Type B pancreatic cell (in vitro differentiated cells): Measurements from ENCODE around the gene DPP6. TPM values are rescaled to one million over a fixed set of nuclear protein-coding genes. Genes with fewer than 3 reads are reported as not detected.

ENCODE experiments used
- DNase-seq: peaks from one replicate; pipeline ENCODE4 v3.0.0; 2021; ENCODE audit warnings: mixed read lengths; ENCODE audit not compliant: unreplicated experiment; ENCODE audit errors: extremely low spot score
- H3K27ac Mint-ChIP-seq: 2 replicates; pipeline ENCODE4 v1.8.0; 2021; ENCODE audit warnings: mild to moderate bottlenecking, mixed read lengths
- H3K27me3 Mint-ChIP-seq: 2 replicates; pipeline ENCODE4 v1.8.0; 2021; ENCODE audit warnings: mixed read lengths
- H3K36me3 Mint-ChIP-seq: 2 replicates; pipeline ENCODE4 v1.8.0; 2021; ENCODE audit warnings: mixed read lengths
- H3K4me1 Mint-ChIP-seq: one replicate; pipeline ENCODE4 v1.8.0; 2021; ENCODE audit warnings: mixed read lengths; ENCODE audit not compliant: unreplicated experiment
- H3K4me3 Mint-ChIP-seq: 2 replicates; pipeline ENCODE4 v1.8.0; 2021; ENCODE audit warnings: mild to moderate bottlenecking, mixed read lengths
- H3K9me3 Mint-ChIP-seq: 2 replicates; pipeline ENCODE4 v1.8.0; 2021; ENCODE audit warnings: mixed read lengths
- CTCF ChIP-seq: fragments of 200-600 bp; sonication (generic); conservative IDR thresholded peaks from 2 replicates; pipeline ENCODE4 v1.5.0; 2021; ENCODE audit warnings: antibody characterized with exemption, mild to moderate bottlenecking
- total RNA-seq: library from RNA; stranded (reverse); gene quantifications from 2 replicates; pipeline ENCODE4 v1.2.1, GENCODE V29; 2021; ENCODE audit warnings: low replicate concordance

The DPP6 gene
- total RNA-seq, 1 donor from 2014 or later, result 4.1 TPM

DNA sequence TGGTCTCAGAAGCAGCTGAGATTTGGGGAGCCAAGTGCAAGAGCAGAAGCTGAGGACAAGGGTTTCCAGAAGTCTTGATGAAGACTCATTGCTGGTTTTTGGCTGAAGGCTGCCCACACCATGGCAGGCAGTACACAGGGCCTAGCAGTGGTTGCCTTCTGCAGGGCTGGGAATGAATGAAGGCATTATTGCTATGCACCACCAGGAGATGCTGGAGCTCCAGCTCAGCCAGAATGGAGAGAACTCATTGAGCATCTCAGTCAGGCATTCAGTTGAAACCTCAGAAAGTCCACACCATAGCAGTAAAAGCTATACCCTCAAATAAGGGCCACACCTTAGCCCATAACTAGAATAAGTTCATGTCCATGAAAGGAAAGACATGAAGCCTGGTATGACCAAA, 190.5 kb downstream of the DPP6 start:
- no peaks in the 10 kb centered on the region for H3K4me1 Mint-ChIP-seq
- no peak for TF ChIP-seq CTCF
- no peak overlapping the region for H3K27ac Mint-ChIP-seq
- no peaks in the 10 kb centered on the region for H3K9me3 Mint-ChIP-seq
- no peaks in the 10 kb centered on the region for H3K36me3 Mint-ChIP-seq
- H3K4me3 Mint-ChIP-seq, result no peak overlapping the region
- DNase-seq, result no peak
- H3K27me3 Mint-ChIP-seq, result no peaks in the 10 kb centered on the region

DNA sequence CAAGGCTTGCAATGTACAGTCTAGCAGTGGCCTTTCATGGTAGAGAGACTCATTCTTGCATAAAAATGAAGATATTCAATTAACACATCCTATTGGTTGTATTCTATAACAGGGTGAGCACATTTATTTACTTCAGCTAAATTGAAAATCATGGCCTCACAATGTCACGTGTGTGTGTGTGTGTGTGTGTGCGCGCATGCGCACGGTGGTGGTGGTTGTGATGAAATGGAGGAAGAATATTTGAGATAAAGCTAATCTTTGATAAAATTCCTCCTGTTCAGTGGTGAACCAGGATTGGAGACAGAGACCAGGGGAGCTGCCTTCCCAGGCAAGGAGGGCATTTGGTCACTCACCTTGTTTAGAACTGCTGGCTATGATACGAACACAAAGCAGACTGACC, 199.8 kb downstream of the DPP6 start:
- DNase-seq, result no peak
- TF ChIP-seq CTCF, result no peak
- no peaks in the 10 kb centered on the region for H3K36me3 Mint-ChIP-seq
- H3K27me3 Mint-ChIP-seq, result peaks cover 11% of the 10 kb centered on the region
- no peak overlapping the region for H3K27ac Mint-ChIP-seq
- no peaks in the 10 kb centered on the region for H3K9me3 Mint-ChIP-seq
- H3K4me1 Mint-ChIP-seq, result no peaks in the 10 kb centered on the region
- H3K4me3 Mint-ChIP-seq, result no peak overlapping the region

DNA sequence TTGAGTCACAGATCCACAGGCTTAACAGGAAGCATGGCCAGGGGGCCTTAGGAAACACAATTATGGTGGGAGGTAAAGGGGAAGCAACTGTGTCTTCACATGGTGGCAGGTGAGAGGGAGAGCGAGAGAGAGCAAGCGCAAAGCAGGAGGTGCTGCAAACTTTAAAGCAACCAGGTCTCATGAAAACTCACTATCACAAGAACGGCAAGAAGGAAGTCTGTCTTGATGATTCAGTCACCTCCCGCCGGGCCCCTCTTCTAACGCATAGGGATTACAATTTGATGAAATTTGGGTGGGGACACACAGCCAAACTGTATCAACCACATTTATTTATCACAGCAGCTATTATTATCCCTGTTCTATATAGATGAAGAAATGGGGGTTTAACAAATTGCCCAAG, 201.6 kb downstream of the DPP6 start:
- DNase-seq, result no peak
- Mint-ChIP-seq H3K36me3 (no peaks in the 10 kb centered on the region), H3K27me3 (peaks cover 11% of the 10 kb centered on the region), H3K27ac (no peak overlapping the region), H3K4me3 (no peak overlapping the region), H3K4me1 (no peaks in the 10 kb centered on the region), H3K9me3 (no peaks in the 10 kb centered on the region)
- no peak for TF ChIP-seq CTCF

DNA sequence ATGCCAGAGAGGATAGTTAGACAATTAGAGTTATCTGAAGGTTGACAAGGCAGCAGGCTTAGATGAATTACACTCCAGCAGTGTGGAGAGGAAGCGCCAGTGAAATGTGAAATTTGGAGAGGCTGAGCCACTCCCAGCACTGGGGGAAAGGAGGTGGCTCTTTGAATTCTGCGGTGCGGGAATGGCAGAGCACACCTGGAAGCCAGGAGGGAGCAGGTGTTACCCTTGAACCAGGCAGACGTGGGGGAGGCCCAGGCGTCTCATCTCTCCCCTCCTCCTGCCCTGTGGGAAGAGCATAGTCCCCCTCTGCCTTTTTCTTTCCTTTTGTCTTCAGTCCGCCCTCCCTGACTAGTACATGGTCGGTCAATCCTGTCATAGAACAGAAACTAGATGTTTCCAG, 203.1 kb downstream of the DPP6 start:
- H3K4me1 Mint-ChIP-seq, result no peaks in the 10 kb centered on the region
- H3K27ac Mint-ChIP-seq, result no peak overlapping the region

GRCh38 chr7:154256150-154256549, 204.0 kb downstream of the DPP6 start:
- TF ChIP-seq CTCF, result no peak
- Mint-ChIP-seq H3K27ac (no peak overlapping the region), H3K9me3 (peaks cover 5% of the 10 kb centered on the region), H3K27me3 (peaks cover 11% of the 10 kb centered on the region), H3K36me3 (no peaks in the 10 kb centered on the region), H3K4me3 (no peak overlapping the region), H3K4me1 (no peaks in the 10 kb centered on the region)
- DNase-seq, result no peak

More for the DNA sequence above, 203.1 kb downstream of the DPP6 start:
- no peak overlapping the region for H3K4me3 Mint-ChIP-seq
- peaks cover 11% of the 10 kb centered on the region for H3K27me3 Mint-ChIP-seq
- no peak for TF ChIP-seq CTCF
- H3K9me3 Mint-ChIP-seq, result peaks cover 5% of the 10 kb centered on the region
- DNase-seq, result no peak
- H3K36me3 Mint-ChIP-seq, result no peaks in the 10 kb centered on the region

DNA sequence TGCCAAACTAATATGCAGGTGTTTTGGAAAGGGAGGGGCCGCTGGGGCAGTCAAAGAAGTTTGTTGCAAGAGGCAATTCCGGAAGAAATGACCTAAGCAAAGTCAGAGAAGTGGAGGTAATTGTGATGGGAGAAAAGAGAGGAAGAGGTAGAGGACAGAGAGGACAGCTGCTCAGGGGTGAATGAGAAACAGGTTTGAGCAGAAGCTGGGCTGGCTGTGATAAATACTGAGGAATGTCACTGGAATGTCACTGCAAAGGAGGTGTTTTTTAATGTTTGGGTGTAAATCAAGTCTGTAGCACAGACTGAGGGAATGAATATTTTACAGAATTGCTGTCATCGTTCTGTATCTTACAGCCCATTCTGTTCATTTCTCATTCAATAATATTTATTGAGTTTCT, 207.2 kb downstream of the DPP6 start:
- peaks cover 5% of the 10 kb centered on the region for H3K9me3 Mint-ChIP-seq
- no peaks in the 10 kb centered on the region for H3K4me1 Mint-ChIP-seq
- no peak overlapping the region for H3K4me3 Mint-ChIP-seq
- no peaks in the 10 kb centered on the region for H3K36me3 Mint-ChIP-seq
- no peak for TF ChIP-seq CTCF
- DNase-seq, result no peak
- H3K27me3 Mint-ChIP-seq, result peaks cover 11% of the 10 kb centered on the region
- H3K27ac Mint-ChIP-seq, result no peak overlapping the region
